GM10248 (cell line): ENCODE results near the gene GORAB.

Experiments
- CTCF ChIA-PET: fragments of 300-600 bp; sonication (Branson Sonifier 250); formaldehyde crosslinking; extraction: SDS; loops from one replicate; lab custom pipeline; 2021; ENCODE audit warnings: antibody characterized with exemption; lab: Yijun Ruan, JAX
- POLR2A ChIA-PET: fragments of 350-650 bp; sonication (Branson Sonifier 250); formaldehyde crosslinking; extraction: SDS; loops from one replicate; lab custom pipeline; 2020; ENCODE audit warnings: antibody characterized with exemption; lab: Yijun Ruan, JAX
- DNase-seq: peaks from one replicate; pipeline ENCODE4 v3.0.0; 2012; ENCODE audit errors: extremely low spot score
- CTCF ChIP-seq: IDR thresholded peaks from 2 replicates; pipeline ENCODE4 v1.5.1; 2012; ENCODE audit warnings: mild to moderate bottlenecking, low read depth; ENCODE audit errors: extremely low read depth, missing control alignments, control extremely low read depth

GORAB gene

GRCh38 chr1:170559166-170559565, 27.2 kb downstream of the GORAB start:
- POLR2A ChIA-PET: no interaction called here
- TF ChIP-seq CTCF: no peak

GRCh38 chr1:170560681-170561285, 28.8 kb downstream of the GORAB start:
- no peak for TF ChIP-seq CTCF
- ChIA-PET POLR2A (no interaction called here), CTCF (interaction anchor here (1.3 kb wide), 1 partner anchor 19 kb away, joined by 3 read pairs; no protein-coding TSS in a partner anchor)
- DNase-seq: no peak

More at GRCh38 chr1:170559166-170559565, 27.2 kb downstream of the GORAB start:
- CTCF ChIA-PET: no interaction called here
- no peak for DNase-seq

GRCh38 chr1:170562646-170563338, 30.8 kb downstream of the GORAB start:
- POLR2A ChIA-PET: no interaction called here
- TF ChIP-seq CTCF: no peak
- peak; percentile 13 for DNase-seq
- CTCF ChIA-PET: interaction anchor here (2.2 kb wide), 1 partner anchor 11 kb away, joined by 5 read pairs; no protein-coding TSS in a partner anchor

- CTCF ChIA-PET: interaction anchor here (0.9 kb wide), 1 partner anchor 13 kb away, joined by 3 read pairs; no protein-coding TSS in a partner anchor
- no peak for DNase-seq
These were observed 35.2 kb downstream of the GORAB start for GRCh38 chr1:170567214-170567613.

GRCh38 chr1:170568197-170568596, 36.2 kb downstream of the GORAB start:
- no peak for DNase-seq
- TF ChIP-seq CTCF: no peak
- CTCF ChIA-PET: interaction anchor here (0.9 kb wide), 1 partner anchor 12 kb away, joined by 3 read pairs; no protein-coding TSS in a partner anchor
- POLR2A ChIA-PET: no interaction called here

More at GRCh38 chr1:170567214-170567613, 35.2 kb downstream of the GORAB start:
- POLR2A ChIA-PET: no interaction called here
- TF ChIP-seq CTCF: no peak

- DNase-seq: no peak
- POLR2A ChIA-PET: no interaction called here
- TF ChIP-seq CTCF: no peak
- CTCF ChIA-PET: no interaction called here
These were observed 45.0 kb downstream of the GORAB start for GRCh38 chr1:170576980-170577379.
